ENCODE data around the gene NCK2. TPM values are rescaled to one million over a fixed set of nuclear protein-coding genes. Genes with fewer than 3 reads are reported as not detected.

The NCK2 gene
- total RNA-seq, 1 experiment from 2014 or later, result 49.2 TPM

DNA sequence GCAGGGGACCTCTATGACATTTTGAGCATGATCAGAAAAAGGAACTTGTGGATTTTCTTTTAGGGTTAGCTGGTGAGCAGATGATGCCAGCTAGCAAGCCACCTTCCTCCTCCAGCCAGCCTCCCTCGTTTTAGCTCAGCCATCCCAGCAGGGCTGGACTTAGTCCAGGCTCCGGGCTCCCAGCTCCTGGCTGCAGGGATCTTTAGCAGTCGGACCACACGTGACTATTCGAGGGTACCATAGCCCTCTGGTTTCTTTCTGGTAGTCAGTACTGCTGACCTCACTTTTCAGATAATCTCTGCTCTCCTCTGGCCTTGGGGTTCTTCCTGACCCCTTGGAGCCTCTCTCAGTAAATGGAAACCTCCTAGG, 31.8 kb downstream of the NCK2 start:
- no peaks in the 10 kb centered on the region for H3K23me2 ChIP-seq (ENCODE audit: insufficient read length, low read depth, low read length, poor library complexity, severe bottlenecking)
- H4K8ac ChIP-seq (replicated peaks; ENCODE audit: insufficient read length, low read depth, low read length), result no peak overlapping the region
- no peaks in the 10 kb centered on the region for H3K9me3 ChIP-seq (ENCODE audit: control insufficient read depth, low read depth, low read length)
- no peak overlapping the region for H2AFZ ChIP-seq (ENCODE audit: low read length)
- H4K20me1 ChIP-seq (ENCODE audit: control insufficient read depth, insufficient read depth, insufficient read length), result no peaks in the 10 kb centered on the region
- no peak overlapping the region for H4K5ac ChIP-seq (ENCODE audit: insufficient read length, low read depth, low read length)
- H3K4me3 Mint-ChIP-seq, result no peak overlapping the region
- no peak overlapping the region for H2BK5ac ChIP-seq (ENCODE audit: insufficient read length, low read length)
- H3K4me2 ChIP-seq (ENCODE audit: insufficient read depth, insufficient read length, low read length), result no peak overlapping the region
- TF ChIP-seq CTCF (conservative IDR thresholded peaks at IDR 0.05), result no peak
- H3K79me1 ChIP-seq (ENCODE audit: insufficient read depth, low read depth, low read length, poor library complexity, severe bottlenecking), result peaks cover 19% of the 10 kb centered on the region
- no peak overlapping the region for H2BK12ac ChIP-seq (ENCODE audit: insufficient read length, low read depth, low read length)
- no peak overlapping the region for H3K27ac Mint-ChIP-seq
- H3K9ac ChIP-seq (ENCODE audit: extremely low read depth, insufficient read length, low read length), result no peak overlapping the region
- H3K36me3 Mint-ChIP-seq (ENCODE audit: insufficient read depth in 1 of 3, low read depth in 3 of 3), result peaks cover 2 to 15% (median 7%) of the 10 kb centered on the region in 3 experiments; a peak in 4 of 7 replicates
- H3K4me1 Mint-ChIP-seq, result peaks cover 76 to 78% of the 10 kb centered on the region in 2 experiments
- no peak overlapping the region for H3K56ac ChIP-seq (ENCODE audit: insufficient read length, low read depth, low read length)
- H4K91ac ChIP-seq (ENCODE audit: insufficient read length, low read depth, low read length), result no peak overlapping the region
- H3K4ac ChIP-seq (ENCODE audit: low read depth, low read length), result no peak overlapping the region
- H2BK15ac ChIP-seq (ENCODE audit: low read depth, low read length), result no peak overlapping the region
- no peak overlapping the region for H3K14ac ChIP-seq (ENCODE audit: insufficient read depth, low read length)
- no peaks in the 10 kb centered on the region for H3K27me3 ChIP-seq (ENCODE audit: insufficient read depth, low read length)
- H3K27ac ChIP-seq (ENCODE audit: insufficient read length, low read depth, low read length), result no peak overlapping the region
- H2BK20ac ChIP-seq (ENCODE audit: low read depth, low read length, poor library complexity, severe bottlenecking), result no peak overlapping the region
- no peak overlapping the region for H3K23ac ChIP-seq (ENCODE audit: insufficient read length, low read depth, low read length)
- H2BK120ac ChIP-seq (ENCODE audit: low read depth, low read length, poor library complexity, severe bottlenecking), result no peak overlapping the region
- no CpG with 5 or more reads among the region's 5 CpGs for WGBS (ENCODE audit: extremely low coverage, insufficient read length, low lambda C conversion rate)
- no peaks in the 10 kb centered on the region for H3K9me3 Mint-ChIP-seq
- H3K27me3 Mint-ChIP-seq (ENCODE audit: low read depth), result no peaks in the 10 kb centered on the region
- peaks cover 25% of the 10 kb centered on the region; the same call in 1 of the 2 replicates for H3K79me2 ChIP-seq (ENCODE audit: insufficient read depth, low read length)
- no peaks in the 10 kb centered on the region for H3K4me1 ChIP-seq (ENCODE audit: insufficient read depth, low read length)
- H3T11ph ChIP-seq (ENCODE audit: low read length), result no peak overlapping the region
- H2AK5ac ChIP-seq (ENCODE audit: insufficient read length, low read length), result no peak overlapping the region
- DNase-seq, result no peak
- H3K18ac ChIP-seq (ENCODE audit: insufficient read length, low read depth, low read length), result no peak overlapping the region
